ENCODE results near the gene DHRS1.

- no peak for TF ChIP-seq EZH2 (IDR thresholded peaks at IDR 0.05; ENCODE audit: insufficient read depth, low read length)
- TF ChIP-seq, protein P1, sequence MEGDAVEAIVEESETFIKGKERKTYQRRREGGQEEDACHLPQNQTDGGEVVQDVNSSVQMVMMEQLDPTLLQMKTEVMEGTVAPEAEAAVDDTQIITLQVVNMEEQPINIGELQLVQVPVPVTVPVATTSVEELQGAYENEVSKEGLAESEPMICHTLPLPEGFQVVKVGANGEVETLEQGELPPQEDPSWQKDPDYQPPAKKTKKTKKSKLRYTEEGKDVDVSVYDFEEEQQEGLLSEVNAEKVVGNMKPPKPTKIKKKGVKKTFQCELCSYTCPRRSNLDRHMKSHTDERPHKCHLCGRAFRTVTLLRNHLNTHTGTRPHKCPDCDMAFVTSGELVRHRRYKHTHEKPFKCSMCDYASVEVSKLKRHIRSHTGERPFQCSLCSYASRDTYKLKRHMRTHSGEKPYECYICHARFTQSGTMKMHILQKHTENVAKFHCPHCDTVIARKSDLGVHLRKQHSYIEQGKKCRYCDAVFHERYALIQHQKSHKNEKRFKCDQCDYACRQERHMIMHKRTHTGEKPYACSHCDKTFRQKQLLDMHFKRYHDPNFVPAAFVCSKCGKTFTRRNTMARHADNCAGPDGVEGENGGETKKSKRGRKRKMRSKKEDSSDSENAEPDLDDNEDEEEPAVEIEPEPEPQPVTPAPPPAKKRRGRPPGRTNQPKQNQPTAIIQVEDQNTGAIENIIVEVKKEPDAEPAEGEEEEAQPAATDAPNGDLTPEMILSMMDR (IDR thresholded peaks at IDR 0.05; ENCODE audit: insufficient read depth, low read depth, low read length) = no peak
These were observed 27.7 kb upstream of the DHRS1 start for GRCh38 chr14:24327303-24327702.

Data from astrocyte (in vitro differentiated cells and primary cell).